Stimulated activated CD4-positive, alpha-beta T cell treated with anti-CD3 and anti-CD28 coated beads, Interleukin-12 subunit alpha, Interleukin-12 subunit beta, amount 100 ng/mL, for 4 hours (primary cell): ENCODE results near the gene GLIPR1L2.

Source experiments
- DNase-seq: peaks from one replicate; pipeline ENCODE4 v3.0.0-alpha.2; 2020

Gene GLIPR1L2

DNA sequence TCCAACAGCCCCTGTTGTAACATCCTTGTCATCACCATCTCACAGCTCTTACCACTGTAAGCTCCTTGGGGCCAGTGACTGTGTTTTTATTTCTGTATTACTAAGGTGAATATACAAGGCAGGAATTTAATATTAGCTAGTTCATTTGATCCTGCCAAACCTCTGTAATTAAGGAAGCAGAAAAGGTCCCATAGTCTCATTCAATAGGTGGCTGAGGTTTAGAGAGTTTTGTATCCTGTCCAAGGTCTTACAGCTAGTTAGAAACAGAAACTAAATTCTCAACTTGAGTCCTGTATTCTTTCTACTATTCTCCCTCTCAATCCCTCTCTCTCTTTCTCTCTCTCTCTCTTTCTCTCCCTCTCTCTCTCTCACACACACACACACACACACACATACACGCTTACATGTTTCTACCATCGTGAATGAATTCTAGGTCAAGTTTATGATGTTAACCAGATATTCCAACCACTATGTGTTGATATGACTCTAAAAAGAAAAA is 89.1 kb downstream of the GLIPR1L2 start:
- DNase-seq = no peak

DNA sequence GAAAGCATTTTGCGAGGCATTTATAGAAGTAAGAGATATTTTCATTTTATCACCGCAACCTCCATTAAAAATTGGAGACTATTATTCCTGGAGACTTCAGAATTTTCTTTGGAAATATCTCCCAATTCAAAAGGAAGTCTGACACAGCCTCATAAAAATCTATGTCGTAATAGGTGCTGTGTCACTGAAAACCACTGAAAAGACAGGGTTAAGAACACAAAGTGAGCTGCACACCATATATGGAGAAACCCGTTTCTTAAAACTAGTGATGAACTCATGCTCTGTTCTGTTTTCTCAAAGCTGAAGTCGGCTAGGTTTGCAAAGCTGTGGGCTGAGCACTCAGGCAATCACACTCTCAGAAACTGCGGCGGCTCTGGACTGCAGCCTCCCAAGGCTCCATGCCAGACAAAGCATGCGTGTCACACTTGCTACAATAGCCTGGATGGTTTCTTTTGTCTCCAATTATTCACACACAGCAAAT is 89.6 kb downstream of the GLIPR1L2 start, which contains the start of gene GLIPR1:
Gene GLIPR1 (plus strand): TSS at position 287 of the 481 bp plus-strand sequence. CDS start 126 bp downstream, at position 413.
- peak; percentile 58 for DNase-seq

DNA sequence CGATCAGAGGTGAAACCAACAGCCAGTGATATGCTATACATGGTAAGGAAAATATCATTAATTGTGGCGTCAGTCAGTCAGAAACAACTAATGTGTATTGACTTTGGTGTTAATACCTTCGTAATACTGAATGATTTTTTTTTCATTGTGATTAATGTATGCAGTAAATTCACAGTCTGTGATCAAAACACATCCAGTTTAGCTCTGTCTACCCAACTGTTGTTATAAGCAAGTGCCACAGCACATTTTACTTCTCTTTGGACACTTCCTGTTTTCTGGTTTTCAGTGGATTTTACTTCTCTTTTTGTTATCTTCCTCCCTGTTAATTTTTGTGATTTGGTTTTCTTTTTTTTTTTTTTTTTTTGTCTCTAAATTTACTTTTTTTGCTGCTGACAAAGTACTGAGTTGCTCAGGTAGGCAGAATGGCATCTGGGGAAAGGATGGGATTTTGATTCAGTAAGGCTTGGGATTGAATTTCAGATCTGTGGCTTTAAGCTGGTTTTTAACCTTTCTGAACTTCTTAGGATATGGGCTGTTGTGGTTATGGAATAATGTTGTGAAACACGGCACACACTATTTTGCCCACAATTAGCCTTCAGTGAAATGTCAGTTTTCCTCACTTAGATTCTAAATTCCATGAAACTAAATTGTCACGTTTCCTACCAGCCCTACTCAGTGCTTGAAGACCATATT is 90.3 kb downstream of the GLIPR1L2 start:
- DNase-seq = no peak

DNA sequence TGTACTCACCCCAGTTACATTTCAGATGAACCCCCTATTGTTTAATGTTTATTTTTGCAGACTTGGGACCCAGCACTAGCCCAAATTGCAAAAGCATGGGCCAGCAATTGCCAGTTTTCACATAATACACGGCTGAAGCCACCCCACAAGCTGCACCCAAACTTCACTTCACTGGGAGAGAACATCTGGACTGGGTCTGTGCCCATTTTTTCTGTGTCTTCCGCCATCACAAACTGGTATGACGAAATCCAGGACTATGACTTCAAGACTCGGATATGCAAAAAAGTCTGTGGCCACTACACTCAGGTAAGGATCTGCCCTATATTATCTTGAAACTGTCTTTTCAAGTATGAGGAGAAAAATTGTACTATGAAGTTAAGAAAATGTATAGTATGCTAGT is 90.9 kb downstream of the GLIPR1L2 start:
- DNase-seq = no peak
